ENCODE measurements around the gene GPR142. TPM values are rescaled to one million over a fixed set of nuclear protein-coding genes. Genes with fewer than 3 reads are reported as not detected.

GPR142 gene
- total and polyA plus RNA-seq, 2 of the 13 experiments (the other 11 are each of a cell fraction or from before 2014, with no cell fraction given) = not detected

- TF ChIP-seq FOXO1 (CRISPR knock-in tag; IDR thresholded peaks at IDR 0.05) = peak; percentile 79; the same call in 1 of the 2 replicates
- no peak for TF ChIP-seq ZBTB43 (CRISPR knock-in tag; conservative IDR thresholded peaks at IDR 0.05)
- TF ChIP-seq ZNF326 (CRISPR knock-in tag; IDR thresholded peaks at IDR 0.05; ENCODE audit: borderline replicate concordance) = peak; percentile 79; the same call in 1 of the 2 replicates
- no peak for TF ChIP-seq ONECUT2 (CRISPR knock-in tag; IDR thresholded peaks at IDR 0.05)
- TF ChIP-seq ZNF7 (CRISPR knock-in tag; IDR thresholded peaks at IDR 0.05) = peak; percentile 86
- no peak for TF ChIP-seq ZNF782 (CRISPR knock-in tag; IDR thresholded peaks at IDR 0.05; ENCODE audit: borderline replicate concordance)
- TF ChIP-seq IRX3 (CRISPR knock-in tag; IDR thresholded peaks at IDR 0.05; ENCODE audit: borderline replicate concordance, low read depth) = peak; percentile 51; the same call in 1 of the 2 replicates
- no peak for TF ChIP-seq DMTF1 (CRISPR knock-in tag; IDR thresholded peaks at IDR 0.05)
- TF ChIP-seq ZNF101 (CRISPR knock-in tag; IDR thresholded peaks at IDR 0.05; ENCODE audit: borderline replicate concordance, low read depth) = no peak
- TF ChIP-seq ETV5 (CRISPR knock-in tag; IDR thresholded peaks at IDR 0.05; ENCODE audit: borderline replicate concordance) = peak; percentile 20; the same call in 1 of the 2 replicates
- no peak for TF ChIP-seq ARNT (IDR thresholded peaks at IDR 0.05)
- no peak; the same call in 1 of the 2 replicates for TF ChIP-seq POLR2AphosphoS5 (IDR thresholded peaks at IDR 0.05; ENCODE audit: low read depth, low read length)
- TF ChIP-seq NFE2L1 (CRISPR knock-in tag; IDR thresholded peaks at IDR 0.05; ENCODE audit: borderline replicate concordance) = no peak
- TF ChIP-seq IKZF5 (CRISPR knock-in tag; IDR thresholded peaks at IDR 0.05) = no peak; the same call in 1 of the 2 replicates
- peak; percentile 87; the same call in 1 of the 2 replicates for TF ChIP-seq ZNF512B (CRISPR knock-in tag; IDR thresholded peaks at IDR 0.05; ENCODE audit: borderline replicate concordance)
- TF ChIP-seq GTF3A (CRISPR knock-in tag; conservative IDR thresholded peaks at IDR 0.05) = peak; percentile 100
- peak; percentile 31; the same call in 1 of the 2 replicates for TF ChIP-seq PPARG (CRISPR knock-in tag; conservative IDR thresholded peaks at IDR 0.05)
- TF ChIP-seq MAF1 (CRISPR knock-in tag; IDR thresholded peaks at IDR 0.05; ENCODE audit: borderline replicate concordance) = no peak
- TF ChIP-seq SNAPC5 (CRISPR knock-in tag; IDR thresholded peaks at IDR 0.05; ENCODE audit: borderline replicate concordance) = peak; percentile 82; the same call in 1 of the 2 replicates
- TF ChIP-seq NPAS2 (CRISPR knock-in tag; IDR thresholded peaks at IDR 0.05; ENCODE audit: borderline replicate concordance) = no peak
Observed at GRCh38 chr17:74417178-74418045, 50.1 kb downstream of the GPR142 start (continued).

Data from HepG2 (cell line).